Heart left ventricle (tissue), 16 donors: ENCODE results near the gene THPO. TPM values are rescaled to one million over a fixed set of nuclear protein-coding genes. Genes with fewer than 3 reads are reported as not detected.

Experiments used
- ATAC-seq, 4 donors: fragments of 200-7000 bp; cut with Tn5 transposase; one replicate each; pipeline ENCODE4 v1.9.1; 2020 to 2022; ENCODE audit warnings: moderate library complexity in 4 of 4, mild to moderate bottlenecking in 3 of 4, moderate number of reproducible peaks in 1 of 4
- DNase-seq, 5 donors: peaks; one replicate each; pipeline ENCODE4 v3.0.0-alpha.2; 2020
- H3K27ac ChIP-seq, 12 donors: fragments of 200-600 bp; sonication (generic) in 4 of 12; one replicate each; pipeline versions ENCODE4 v1.5.0 to v1.8.0; 2016 to 2022; ENCODE audit warnings: mild to moderate bottlenecking in 2 of 12
- H3K27me3 ChIP-seq, 9 donors: fragments of 200-600 bp; sonication (generic) in 2 of 9; one replicate each; pipeline versions ENCODE4 v1.5.1 to v1.8.0; 2016 to 2022; ENCODE audit warnings: mild to moderate bottlenecking in 3 of 9
- H3K36me3 ChIP-seq, 9 donors: fragments of 200-600 bp; sonication (generic) in 2 of 9; one replicate each; pipeline versions ENCODE4 v1.5.0 to v1.8.0; 2018 to 2022; ENCODE audit warnings: mild to moderate bottlenecking in 2 of 9
- H3K4me1 ChIP-seq, 12 donors: fragments of 200-600 bp; sonication (generic) in 4 of 12; one replicate each; pipeline versions ENCODE4 v1.5.0 to v1.8.0; 2016 to 2022; ENCODE audit warnings: mild to moderate bottlenecking in 3 of 12
- H3K4me3 ChIP-seq, 12 donors: fragments of 200-600 bp; sonication (generic) in 4 of 12; one replicate each; pipeline versions ENCODE4 v1.5.0 to v1.8.0; 2017 to 2022; ENCODE audit warnings: mild to moderate bottlenecking in 9 of 12, moderate library complexity in 4 of 12
- H3K9me3 ChIP-seq, 12 donors: fragments of 200-600 bp; sonication (generic) in 4 of 12; one replicate each; pipeline versions ENCODE4 v1.5.0 to v1.8.0; 2016 to 2022; ENCODE audit warnings: mild to moderate bottlenecking in 1 of 12
- CTCF ChIP-seq, 12 donors: fragments of 200-600 bp; sonication (generic) in 4 of 12; IDR thresholded peaks; one replicate each; pipeline versions ENCODE4 v1.5.0 to v1.8.0; 2018 to 2022; ENCODE audit warnings: antibody characterized with exemption in 12 of 12, mild to moderate bottlenecking in 5 of 12
- POLR2A ChIP-seq, 2 donors: fragments of 450-650 bp; IDR thresholded peaks; one replicate each; pipeline ENCODE4 v1.6.1; 2017; ENCODE audit warnings: antibody characterized with exemption in 2 of 2, mild to moderate bottlenecking in 2 of 2, moderate library complexity in 2 of 2
- WGBS, 4 donors: extraction: QIAGEN DNeasy Blood & Tissue Kit in 2 of 4; methylation state at CpG; one replicate each; pipeline versions ENCODE4 v1.1.5 to v1.1.7; 2013 to 2018; 5-methylcytosine and 5-hydroxymethylcytosine counted together
- intact Hi-C, 10 donors: fragments of 100-400 bp; cut with DNase I; formaldehyde crosslinking; loops; one replicate each; pipeline versions ENCODE4 v1.11.1 to v1.14.2; 2022
- polyA plus RNA-seq, 2 donors: library from polyadenylated mRNA; stranded (reverse); fragments of 200-250 nt; gene quantifications; one replicate each; pipeline ENCODE4 v1.2.3, GENCODE V29; 2013
- total RNA-seq, 9 donors: library from RNA; depleted of rRNA in 2 of 9; stranded (reverse); fragments of >200 nt in 2 of 9; fragmentation: NEBNext Ultra II Directional in 3 of 9; extraction: Animal tissue kit (Norgen Biotek cat#: 25700) in 3 of 9; gene quantifications; one replicate each; pipeline versions ENCODE4 v1.1.0 to v1.2.4, GENCODE V29; 2016 to 2023
- donor health status: ischemic (EF 13 %, LVEDD 7.1; RV severe dilation, severe dysfunction).
- donor health status: healthy with polysubstance abuse.
- donor health status: DM: no; HTN: yes; CAD: no.
- donor health status: DM: no; HTN: no; CAD: no.
- donor health status: ischemic (EF 25% LVEDD 6.9; RV normal size, moderate dysfunction).
- donor health status: ischemic (EF 25% LVEDD 5.7; RV mildly dilated, moderate dysfunction).
- donor health status: healthy.
- donor health status: DM: yes; HTN: yes; CAD: no.
- donor health status: ischemic (EF 35%, LVEDD 5.7; RV mildly dilated, moderate dysfunction).
- donor health status: nonischemic (EF 11% LVEDD 7.7; RV severe dilation, severe dysfunction).
- donor health status: DM: yes; HTN: yes; CAD: no.
- donor health status: PGD.
- donor health status: ischemic (EF 29% LVEDD 5.4; RV normal size, mild dysfunction).
- donor health status: nonischemic (EF 23%, LVEDD 6.1; RV moderate dilation, normal function).

Gene THPO
- total and polyA plus RNA-seq, 11 donors, result 0.12 to 0.68 (median 0.28) TPM; not detected in 5

DNA sequence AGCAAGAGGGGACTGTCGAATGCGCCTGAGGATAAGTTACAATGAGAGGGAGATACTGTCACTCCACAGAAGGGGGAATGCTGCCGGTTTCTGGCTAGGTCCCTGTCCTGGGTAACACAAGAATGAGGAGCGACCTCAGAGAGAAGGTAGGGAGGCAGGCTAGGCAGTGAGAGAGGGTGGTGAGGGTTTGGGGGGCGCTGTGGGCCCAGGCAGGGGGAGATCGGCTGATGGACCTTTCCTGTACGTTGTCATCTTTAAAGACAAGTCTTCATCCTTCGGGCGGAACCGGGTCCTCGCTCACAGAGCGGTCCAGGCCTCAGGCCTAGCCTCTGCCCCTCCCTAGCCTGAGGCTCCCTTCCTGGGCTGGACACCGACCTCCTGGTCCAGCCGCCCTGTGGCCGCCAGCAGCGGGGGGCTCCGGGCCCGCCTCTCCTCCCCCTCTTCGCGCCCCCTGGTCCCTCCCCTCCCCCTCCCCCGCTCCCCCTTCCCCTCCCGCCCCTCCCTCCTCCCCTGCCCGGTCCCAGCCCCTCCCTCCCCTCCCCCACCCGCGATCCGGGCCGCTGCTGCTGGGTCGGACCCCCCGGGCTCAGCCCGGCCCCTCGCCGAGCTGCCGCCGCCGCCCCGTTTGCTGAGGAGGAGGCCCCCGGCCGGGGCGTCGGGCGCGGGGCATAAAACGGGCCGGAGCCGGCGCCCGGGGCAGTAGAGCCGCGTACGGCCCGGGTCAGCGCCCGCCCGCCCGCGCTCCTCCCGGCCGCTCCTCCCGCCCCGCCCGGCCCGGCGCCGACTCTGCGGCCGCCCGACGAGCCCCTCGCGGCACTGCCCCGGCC lies 1.6 kb upstream of the THPO start, which contains the start of gene CHRD:
CHRD (plus strand) TSS at position 697 of the 827 bp plus-strand sequence. CDS start 265 bp downstream, outside the sequence.
- H3K27ac ChIP-seq, result peak within 1 kb of the TSS; percentile 47 to 86 (median 73)
- peak in 2 of 5 donors; percentile 45 to 61 for DNase-seq
- WGBS, 4 donors, result 11 to 49% (median 29%) methylated on average over 16 to 64 of the region's 71 CpGs

GRCh38 chr3:184378651-184379357 lies 797 bp upstream of the THPO start:
- peak in 3 of 4 donors; percentile 13 to 30 (median 23) for ATAC-seq

More for the DNA sequence above, 1.6 kb upstream of the THPO start, which contains the start of gene CHRD:
- Histone ChIP-seq H3K36me3 (peaks cover 0 to 5% (median 0%) of the 10 kb centered on the region in 9 donors), H3K27me3 (peaks cover 0 to 60% (median 31%) of the 10 kb centered on the region in 9 donors), H3K4me1 (peaks cover 0 to 42% (median 27%) of the 10 kb centered on the region in 12 donors), H3K9me3 (no peaks in the 10 kb centered on the region), H3K4me3 (peak within 1 kb of the TSS; percentile 28 to 74 (median 54))
- intact Hi-C loops, result loop anchor here in 4 of 10 donors (5.0 to 10.0 kb wide), 3 partner anchors 135 to 395 kb away; no protein-coding TSS in a partner anchor
- ATAC-seq, result peak; percentile 32 to 63 (median 58)
- TF ChIP-seq CTCF (IDR thresholded peaks at IDR 0.05) (no peak), POLR2A (IDR thresholded peaks at IDR 0.05) (no peak)

DNA sequence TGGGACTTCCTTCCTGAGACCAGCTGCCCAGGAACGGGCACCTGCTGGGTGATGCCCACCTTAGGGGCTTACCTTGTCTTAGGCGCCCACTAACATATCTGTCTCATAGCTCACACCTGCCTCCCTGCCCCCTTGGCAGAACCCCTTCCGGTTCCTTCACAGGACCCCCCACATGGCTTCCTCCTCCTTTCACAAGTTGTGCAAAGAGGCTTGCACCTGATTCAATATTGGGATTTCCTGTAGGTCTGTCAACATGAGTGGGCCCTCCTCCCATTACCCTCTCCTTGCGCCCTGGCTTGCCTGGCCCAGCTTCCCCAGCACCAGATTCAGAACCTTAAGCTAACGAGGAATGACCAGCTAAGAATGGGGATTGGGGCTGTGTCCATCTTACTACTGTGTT lies 633 bp downstream of the THPO start:
- TF ChIP-seq POLR2A (IDR thresholded peaks at IDR 0.05), result no peak
- Histone ChIP-seq H3K9me3 (no peaks in the 10 kb centered on the region), H3K4me3 (no peak overlapping the region), H3K27me3 (peaks cover 0 to 55% (median 31%) of the 10 kb centered on the region in 9 donors), H3K27ac (peak overlapping the region in 3 of 12 donors; percentile 13 to 76 (median 33)), H3K36me3 (no peaks in the 10 kb centered on the region), H3K4me1 (peaks cover 0 to 42% (median 29%) of the 10 kb centered on the region in 12 donors)
- intact Hi-C loops, result loop anchor here in 4 of 10 donors (5.0 to 10.0 kb wide), 3 partner anchors 137 to 397 kb away; no protein-coding TSS in a partner anchor
- DNase-seq (no peak), ATAC-seq (no peak)
- 77 to 84% (median 78%) methylated on average over 5 of the region's 5 CpGs for whole genome bisulfite sequencing, 4 donors

More at GRCh38 chr3:184378651-184379357, 797 bp upstream of the THPO start:
- DNase-seq, result no peak
- peak overlapping the region in 11 of 12 donors; percentile 57 to 86 (median 73) for H3K27ac ChIP-seq
- H3K4me1 ChIP-seq, result peaks cover 0 to 42% (median 27%) of the 10 kb centered on the region in 12 donors
- peaks cover 0 to 5% (median 0%) of the 10 kb centered on the region in 9 donors for H3K36me3 ChIP-seq
- H3K27me3 ChIP-seq, result peaks cover 0 to 60% (median 31%) of the 10 kb centered on the region in 9 donors
- no peak for TF ChIP-seq POLR2A (IDR thresholded peaks at IDR 0.05)
- TF ChIP-seq CTCF (IDR thresholded peaks at IDR 0.05), result no peak
- H3K9me3 ChIP-seq, result no peaks in the 10 kb centered on the region
- H3K4me3 ChIP-seq, result peak overlapping the region in 8 of 12 donors; percentile 32 to 74 (median 52)
- 61 to 76% (median 70%) methylated on average over 10 of the region's 10 CpGs for WGBS, 4 donors
- intact Hi-C loops, result loop anchor here in 4 of 10 donors (5.0 to 10.0 kb wide), 3 partner anchors 136 to 396 kb away; no protein-coding TSS in a partner anchor

GRCh38 chr3:184375747-184376461 lies 2.1 kb downstream of the THPO start:
- H3K27ac ChIP-seq, result no peak overlapping the region
- no peaks in the 10 kb centered on the region for H3K9me3 ChIP-seq
- ATAC-seq, result no peak
- no peaks in the 10 kb centered on the region for H3K36me3 ChIP-seq
- intact Hi-C loops, result loop anchor here in 4 of 10 donors (5.0 to 10.0 kb wide), 3 partner anchors 139 to 399 kb away; no protein-coding TSS in a partner anchor
- TF ChIP-seq CTCF (IDR thresholded peaks at IDR 0.05) (no peak), POLR2A (IDR thresholded peaks at IDR 0.05) (no peak)
- peaks cover 0 to 37% (median 22%) of the 10 kb centered on the region in 12 donors for H3K4me1 ChIP-seq
- peaks cover 0 to 40% (median 23%) of the 10 kb centered on the region in 9 donors for H3K27me3 ChIP-seq
- DNase-seq, result no peak
- no peak overlapping the region for H3K4me3 ChIP-seq
- WGBS, 4 donors, result 79 to 88% (median 84%) methylated on average over 12 of the region's 12 CpGs
